GM18526 (cell line): Measurements from ENCODE around the gene RIN3.

Source experiments
- POLR2A ChIP-seq: IDR thresholded peaks from 3 replicates; pipeline ENCODE4 v1.6.1; 2011; ENCODE audit not compliant: insufficient read length; ENCODE audit errors: extremely low read depth

Gene RIN3

GRCh38 chr14:92481386-92481785 is 32.2 kb upstream of the RIN3 start:
- TF ChIP-seq POLR2A, result no peak

GRCh38 chr14:92481811-92482555 is 31.6 kb upstream of the RIN3 start:
- no peak for TF ChIP-seq POLR2A

GRCh38 chr14:92482621-92483319 is 30.8 kb upstream of the RIN3 start:
- no peak for TF ChIP-seq POLR2A

DNA sequence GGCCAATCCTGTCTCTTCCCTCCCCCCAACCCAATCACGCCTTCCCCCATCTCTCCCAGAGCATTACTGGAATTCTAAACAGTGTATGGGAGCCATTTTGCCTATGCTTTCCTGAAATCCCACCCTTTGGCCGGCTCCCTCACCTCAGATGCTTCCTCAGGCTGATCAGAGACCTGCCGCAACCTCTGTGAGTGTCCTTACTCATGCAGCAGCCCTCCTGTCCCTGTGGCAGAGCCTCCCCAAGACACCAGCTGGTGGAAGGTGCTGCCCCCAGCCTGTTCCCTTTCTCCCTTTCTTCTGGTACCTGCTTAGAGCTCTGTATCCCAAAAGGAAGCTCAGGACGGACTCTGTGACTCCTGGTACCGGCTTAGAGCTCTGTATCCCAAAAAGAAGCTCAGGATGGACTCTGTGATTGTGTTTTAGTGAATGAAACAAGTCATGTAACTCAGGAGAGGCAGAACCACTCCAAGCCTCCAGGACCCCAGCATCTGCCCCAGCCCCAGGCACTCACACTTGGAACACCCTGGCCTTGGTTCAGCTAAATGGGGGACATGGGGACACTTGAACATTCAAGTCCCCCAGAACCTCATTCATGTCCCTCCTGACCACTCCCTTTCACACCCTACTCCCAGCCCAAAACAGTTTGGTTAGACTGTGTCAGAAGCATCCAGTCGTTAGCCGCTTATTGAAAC is 29.3 kb upstream of the RIN3 start:
- TF ChIP-seq POLR2A, result no peak

DNA sequence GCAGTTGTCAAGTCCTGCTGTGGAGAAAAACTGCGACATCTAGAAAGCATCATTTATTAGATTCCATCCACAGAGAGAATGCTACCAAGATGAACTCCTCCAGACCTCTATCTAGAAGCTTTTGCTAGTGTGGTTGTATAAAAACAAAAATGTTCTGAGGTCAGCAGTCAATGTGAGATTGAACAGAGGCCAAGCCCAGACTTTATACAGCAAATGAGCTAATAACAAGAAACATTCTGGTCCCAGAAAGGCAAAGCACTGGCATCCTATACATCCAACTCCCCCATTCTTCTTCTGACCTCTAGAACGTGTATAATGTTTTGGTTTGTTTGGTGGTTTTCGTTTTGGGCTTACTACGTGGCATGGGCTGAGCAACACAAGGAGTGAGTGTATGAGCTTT is 26.7 kb upstream of the RIN3 start:
- TF ChIP-seq POLR2A, result no peak

GRCh38 chr14:92487513-92488133 is 26.0 kb upstream of the RIN3 start:
- TF ChIP-seq POLR2A, result no peak

DNA sequence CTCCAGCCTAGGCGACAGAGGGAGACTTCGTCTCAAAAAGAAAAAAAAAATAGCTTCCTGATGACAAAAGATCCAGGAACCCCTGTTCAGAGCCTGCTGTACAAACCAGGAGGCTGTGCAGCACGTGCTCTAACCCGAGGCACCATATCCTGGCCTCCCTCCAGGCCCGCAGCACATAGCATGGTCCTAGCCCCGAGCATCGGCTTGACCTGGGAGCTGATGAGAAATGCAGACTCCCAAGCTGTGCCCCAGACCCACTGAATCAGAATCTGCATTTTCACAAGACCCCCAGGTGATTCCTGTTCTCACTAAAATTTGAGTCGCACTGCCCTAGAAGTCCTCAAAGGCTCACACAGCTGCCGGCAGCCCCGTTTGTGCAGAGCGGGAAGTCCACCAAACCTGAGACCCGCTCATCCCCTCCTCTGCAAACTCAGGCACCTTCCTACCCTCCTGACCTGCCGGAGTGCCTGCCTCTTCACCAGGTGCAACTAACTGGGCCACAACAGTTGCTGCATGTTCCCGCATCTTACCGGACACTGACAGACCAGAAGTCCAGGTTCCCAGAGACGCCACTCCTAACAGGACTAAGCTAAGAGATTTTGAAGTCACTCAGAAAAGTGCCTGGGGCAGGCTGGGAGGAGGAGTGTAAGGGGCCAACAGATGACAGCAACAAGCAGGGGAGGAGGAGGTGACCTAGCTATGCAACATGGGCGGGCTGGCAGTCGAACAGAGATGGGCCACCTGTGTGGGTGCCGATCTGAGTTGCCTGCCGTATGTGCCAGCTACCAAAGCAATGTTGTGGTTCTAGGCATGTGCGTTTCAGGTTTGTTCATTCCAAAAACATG is 24.0 kb upstream of the RIN3 start:
- TF ChIP-seq POLR2A, result no peak

GRCh38 chr14:92490239-92490959 is 23.2 kb upstream of the RIN3 start:
- TF ChIP-seq POLR2A, result no peak

DNA sequence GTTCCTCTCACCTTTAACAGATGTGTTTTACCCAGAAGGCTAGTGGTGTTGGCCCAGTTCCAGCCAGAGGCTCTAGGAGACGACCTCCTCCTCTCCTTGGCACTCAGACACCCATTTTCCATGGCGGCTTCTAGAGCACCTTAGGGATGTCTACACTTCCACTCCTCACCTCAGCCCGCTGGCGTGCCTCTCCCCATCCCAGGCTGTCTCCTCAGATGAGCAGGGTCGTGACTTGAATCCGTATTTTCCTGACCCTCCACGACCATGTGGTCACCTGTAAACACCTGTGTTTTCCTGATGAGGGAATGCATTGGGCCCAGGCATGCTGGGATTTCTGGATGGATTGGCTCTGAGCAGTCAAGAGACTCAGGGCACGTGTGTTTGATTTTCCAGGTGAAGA is 21.8 kb upstream of the RIN3 start:
- no peak for TF ChIP-seq POLR2A

- no peak for TF ChIP-seq POLR2A
Measured at GRCh38 chr14:92492258-92492657, 21.3 kb upstream of the RIN3 start.

- no peak for TF ChIP-seq POLR2A
Measured at GRCh38 chr14:92493024-92493423, 20.6 kb upstream of the RIN3 start.

DNA sequence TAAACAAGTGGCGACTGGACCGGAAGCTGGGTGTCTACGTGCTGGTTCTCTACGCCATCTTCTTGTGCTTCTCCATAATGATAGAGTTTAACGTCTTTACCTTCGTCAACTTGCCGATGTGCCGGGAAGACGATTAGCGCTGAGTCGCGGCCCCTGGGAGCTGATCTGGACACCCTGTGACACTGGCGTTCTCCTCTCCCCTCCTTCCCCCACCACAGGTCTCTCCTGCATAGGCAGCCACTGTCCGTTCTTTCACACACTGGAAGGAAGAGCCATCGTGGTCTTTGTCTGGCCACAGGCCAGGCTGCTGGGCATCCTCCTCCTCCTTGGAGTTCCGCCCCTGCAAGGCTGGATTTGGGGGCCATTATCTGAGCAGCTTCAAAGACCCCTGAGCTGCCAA is 20.1 kb upstream of the RIN3 start:
- no peak for TF ChIP-seq POLR2A

- TF ChIP-seq POLR2A, result no peak
Measured at GRCh38 chr14:92494512-92494911, 19.1 kb upstream of the RIN3 start.

GRCh38 chr14:92495027-92495426 is 18.6 kb upstream of the RIN3 start:
- no peak for TF ChIP-seq POLR2A
